Keratinocyte (primary cell): ENCODE results near the gene ALG2. TPM values are rescaled to one million over a fixed set of nuclear protein-coding genes. Genes with fewer than 3 reads are reported as not detected.

ENCODE experiments used
- DNase-seq: peaks from one replicate; pipeline ENCODE4 v3.0.0-alpha.2; 2011; ENCODE audit warnings: low read depth, missing footprints, low spot score
- FAIRE-seq: peaks from 2 replicates; lab custom pipeline; 2011; peaks lifted over from hg19 to GRCh38; lab: Jason Lieb, UNC
- H2AFZ ChIP-seq: 2 replicates; pipeline ENCODE4 v1.6.0; 2012; ENCODE audit warnings: low read length, control low read depth, inconsistent platforms; ENCODE audit not compliant: control insufficient read depth
- H3K27ac ChIP-seq: 2 replicates; pipeline ENCODE4 v1.5.1; 2011; ENCODE audit warnings: low read length; ENCODE audit not compliant: control insufficient read depth, insufficient read depth
- H3K27me3 ChIP-seq: 3 replicates; pipeline ENCODE4 v1.6.0; 2011; ENCODE audit warnings: low read length; ENCODE audit not compliant: control insufficient read depth, insufficient read depth; ENCODE audit errors: extremely low read depth
- H3K36me3 ChIP-seq, 2 experiments: 2 replicates in 1 of 2; 3 replicates in 1 of 2; pipeline ENCODE4 v1.5.1; 2011; ENCODE audit warnings: low read length in 2 of 2, mild to moderate bottlenecking in 1 of 2; ENCODE audit not compliant: control insufficient read depth in 2 of 2, insufficient read depth in 2 of 2; ENCODE audit errors: extremely low read depth in 1 of 2
- H3K4me1 ChIP-seq: 3 replicates; pipeline ENCODE4 v1.5.1; 2011; ENCODE audit warnings: low read length; ENCODE audit not compliant: control insufficient read depth, insufficient read depth; ENCODE audit errors: extremely low read depth
- H3K4me2 ChIP-seq: 3 replicates; pipeline ENCODE4 v1.6.0; 2011; ENCODE audit warnings: low read depth, low read length; ENCODE audit not compliant: control insufficient read depth, insufficient read depth; ENCODE audit errors: extremely low read depth
- H3K4me3 ChIP-seq, 3 experiments: fragments of 200-600 bp in 1 of 3; sonication (generic) in 1 of 3; 2 replicates in 2 of 3; 3 replicates in 1 of 3; pipeline ENCODE4 v1.5.1; 2011 to 2016; ENCODE audit warnings: low read length in 3 of 3, mild to moderate bottlenecking in 3 of 3, control low read depth in 2 of 3, inconsistent platforms in 1 of 3, low read depth in 1 of 3, mixed read lengths in 1 of 3, mixed run types in 1 of 3, moderate library complexity in 1 of 3; ENCODE audit not compliant: control insufficient read depth in 2 of 3, insufficient read depth in 2 of 3; ENCODE audit errors: extremely low read depth in 1 of 3
- H3K79me2 ChIP-seq: 2 replicates; pipeline ENCODE4 v1.6.0; 2012; ENCODE audit warnings: low read length; ENCODE audit not compliant: control insufficient read depth, insufficient read depth
- H3K9ac ChIP-seq: 3 replicates; pipeline ENCODE4 v1.6.0; 2011; ENCODE audit warnings: low read length; ENCODE audit not compliant: control insufficient read depth, insufficient read depth; ENCODE audit errors: extremely low read depth
- H3K9me1 ChIP-seq: 3 replicates; pipeline ENCODE4 v1.6.0; 2011; ENCODE audit warnings: low read length; ENCODE audit not compliant: control insufficient read depth, insufficient read depth; ENCODE audit errors: extremely low read depth
- H3K9me3 ChIP-seq: 2 replicates; pipeline ENCODE4 v1.5.1; 2012; ENCODE audit warnings: low read depth, low read length; ENCODE audit not compliant: control insufficient read depth
- H4K20me1 ChIP-seq: 3 replicates; pipeline ENCODE4 v1.6.0; 2011; ENCODE audit warnings: low read length; ENCODE audit not compliant: control insufficient read depth, insufficient read depth; ENCODE audit errors: extremely low read depth
- EZH2 ChIP-seq: IDR thresholded peaks from one replicate; pipeline ENCODE4 v1.6.1; 2012; ENCODE audit warnings: inconsistent platforms, mild to moderate bottlenecking, low read length, moderate library complexity
- dilution Hi-C: fragments of 300-500 bp; cut with MboI; formaldehyde crosslinking; loops from one replicate; pipeline ENCODE4 v1.7.0; 2020; ENCODE audit warnings: low sequenced_read_pairs; ENCODE audit not compliant: extremely low pct_ligation_motif_present
- polyA plus RNA-seq, 5 experiments: library from polyadenylated mRNA; depleted of rRNA in 3 of 5; stranded (reverse) in 3 of 5; stranded (forward) in 1 of 5; unstranded in 1 of 5; fragments of >200 nt; gene quantifications; 1 replicate in 1 of 5; 2 replicates in 3 of 5; 3 replicates in 1 of 5; pipeline versions ENCODE4 v1.2.1 to v1.2.3, GENCODE V29; 2011 to 2012; ENCODE audit warnings: missing spikeins in 2 of 5, low read depth in 1 of 5, low replicate concordance in 1 of 5
- TF ChIP-seq, protein P1 (sequence below), 3 experiments: IDR thresholded peaks in 1 of 3; conservative IDR thresholded peaks in 1 of 3; optimal IDR thresholded peaks in 1 of 3; 2 replicates in 2 of 3; 3 replicates in 1 of 3; pipeline versions ENCODE3 to v1.5.1; 2011; ENCODE audit warnings: low read length in 3 of 3, mild to moderate bottlenecking in 3 of 3, moderate library complexity in 2 of 3, control low read depth in 1 of 3, inconsistent platforms in 1 of 3; ENCODE audit not compliant: insufficient read depth in 2 of 3; ENCODE audit errors: extremely low read depth in 1 of 3

The ALG2 gene
- polyA plus RNA-seq, 1 donor (not counting 4 experiments of a cell fraction or from before 2014, with no cell fraction given): 57.1 TPM

DNA sequence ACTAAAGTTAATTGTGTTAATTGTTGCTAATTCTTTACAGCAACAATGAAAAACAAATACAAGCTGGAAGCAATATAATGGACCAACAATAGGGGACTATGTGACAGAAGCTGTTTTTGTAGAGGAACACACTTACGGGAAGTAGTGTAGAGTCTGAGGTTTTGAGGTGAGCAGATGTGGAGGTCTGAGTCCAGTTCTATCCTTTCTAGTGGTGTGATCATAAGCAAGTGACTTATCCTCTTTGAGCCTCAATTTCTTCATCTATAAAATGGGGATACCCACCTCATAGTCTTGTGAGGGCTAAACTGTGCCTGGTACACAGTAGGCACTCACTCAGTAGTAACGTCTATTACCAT lies 28.3 kb downstream of the ALG2 start:
- H3K9ac ChIP-seq: no peak overlapping the region
- no peak for TF ChIP-seq EZH2
- TF ChIP-seq, protein P1, sequence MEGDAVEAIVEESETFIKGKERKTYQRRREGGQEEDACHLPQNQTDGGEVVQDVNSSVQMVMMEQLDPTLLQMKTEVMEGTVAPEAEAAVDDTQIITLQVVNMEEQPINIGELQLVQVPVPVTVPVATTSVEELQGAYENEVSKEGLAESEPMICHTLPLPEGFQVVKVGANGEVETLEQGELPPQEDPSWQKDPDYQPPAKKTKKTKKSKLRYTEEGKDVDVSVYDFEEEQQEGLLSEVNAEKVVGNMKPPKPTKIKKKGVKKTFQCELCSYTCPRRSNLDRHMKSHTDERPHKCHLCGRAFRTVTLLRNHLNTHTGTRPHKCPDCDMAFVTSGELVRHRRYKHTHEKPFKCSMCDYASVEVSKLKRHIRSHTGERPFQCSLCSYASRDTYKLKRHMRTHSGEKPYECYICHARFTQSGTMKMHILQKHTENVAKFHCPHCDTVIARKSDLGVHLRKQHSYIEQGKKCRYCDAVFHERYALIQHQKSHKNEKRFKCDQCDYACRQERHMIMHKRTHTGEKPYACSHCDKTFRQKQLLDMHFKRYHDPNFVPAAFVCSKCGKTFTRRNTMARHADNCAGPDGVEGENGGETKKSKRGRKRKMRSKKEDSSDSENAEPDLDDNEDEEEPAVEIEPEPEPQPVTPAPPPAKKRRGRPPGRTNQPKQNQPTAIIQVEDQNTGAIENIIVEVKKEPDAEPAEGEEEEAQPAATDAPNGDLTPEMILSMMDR (optimal IDR thresholded peaks at IDR 0.05 in 1 of 3, IDR thresholded peaks at IDR 0.05 in 1 of 3, conservative IDR thresholded peaks at IDR 0.05 in 1 of 3; ENCODE audit: extremely low read depth in 1 of 3, insufficient read depth in 2 of 3, low read length in 3 of 3): no peak
- H3K27ac ChIP-seq: no peak overlapping the region
- H2AFZ ChIP-seq: no peak overlapping the region
- no peaks in the 10 kb centered on the region for H3K4me1 ChIP-seq
- no peaks in the 10 kb centered on the region for H4K20me1 ChIP-seq
- FAIRE-seq: no peak
- peaks cover 3% of the 10 kb centered on the region for H3K9me1 ChIP-seq
- no peak for DNase-seq
- no peaks in the 10 kb centered on the region for H3K36me3 ChIP-seq
- H3K79me2 ChIP-seq: no peaks in the 10 kb centered on the region
- H3K9me3 ChIP-seq: no peaks in the 10 kb centered on the region
- dilution Hi-C loops: no loop called here
- peaks cover 17% of the 10 kb centered on the region for H3K27me3 ChIP-seq
- H3K4me3 ChIP-seq: no peak overlapping the region
- no peak overlapping the region for H3K4me2 ChIP-seq

DNA sequence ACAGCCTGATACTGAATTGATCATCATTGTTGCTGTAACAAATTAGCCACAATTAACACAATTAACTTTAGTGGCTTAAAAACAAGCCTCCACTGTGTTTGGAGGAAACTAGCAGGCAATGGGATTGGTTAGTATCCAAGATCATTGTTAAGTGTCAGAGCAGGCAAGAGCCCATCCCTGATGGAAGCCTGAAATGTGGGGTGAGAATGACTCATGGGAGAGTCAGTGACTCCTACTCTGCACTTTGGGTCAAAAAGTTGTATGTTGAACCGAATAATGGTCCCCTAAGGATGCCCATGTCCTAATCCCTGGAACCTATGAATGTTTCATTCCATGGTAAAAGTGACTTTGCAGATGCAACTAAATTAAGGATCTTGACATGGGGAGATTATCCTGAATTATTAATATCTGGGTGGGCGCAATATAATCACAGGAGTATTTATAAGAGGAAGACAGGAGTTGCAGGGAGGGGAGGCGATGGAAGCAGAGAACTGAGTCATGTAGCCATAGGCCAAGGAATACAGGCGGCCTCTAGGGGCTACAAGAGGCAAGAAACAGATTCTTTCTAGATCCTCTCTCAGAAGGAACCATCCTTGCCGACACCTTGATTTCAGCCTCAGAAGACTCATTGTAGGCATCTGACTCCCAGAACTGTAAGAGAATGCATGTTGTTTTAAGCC lies 28.8 kb downstream of the ALG2 start:
- DNase-seq: no peak
- dilution Hi-C loops: no loop called here
- no peak for FAIRE-seq

More for the DNA sequence above, 28.8 kb downstream of the ALG2 start:
- no peaks in the 10 kb centered on the region for H4K20me1 ChIP-seq
- H3K4me2 ChIP-seq: no peak overlapping the region
- no peaks in the 10 kb centered on the region for H3K9me3 ChIP-seq
- TF ChIP-seq, protein P1 (optimal IDR thresholded peaks at IDR 0.05 in 1 of 3, IDR thresholded peaks at IDR 0.05 in 1 of 3, conservative IDR thresholded peaks at IDR 0.05 in 1 of 3; ENCODE audit: extremely low read depth in 1 of 3, insufficient read depth in 2 of 3, low read length in 3 of 3): peak; percentile 16 to 33 (median 18)
- TF ChIP-seq EZH2: no peak
- H3K9ac ChIP-seq: no peak overlapping the region
- H3K27ac ChIP-seq: no peak overlapping the region
- no peak overlapping the region for H3K4me3 ChIP-seq
- H3K27me3 ChIP-seq: peaks cover 16% of the 10 kb centered on the region
- H3K9me1 ChIP-seq: peaks cover 3% of the 10 kb centered on the region
- H2AFZ ChIP-seq: no peak overlapping the region
- no peaks in the 10 kb centered on the region for H3K4me1 ChIP-seq
- no peaks in the 10 kb centered on the region for H3K79me2 ChIP-seq
- H3K36me3 ChIP-seq: no peaks in the 10 kb centered on the region
